ENCODE data around the gene DPYD.

The DPYD gene

GRCh38 chr1:97920832-97921571 lies at the start of gene DPYD:
Gene DPYD, minus strand, starts transcription at chr1:97921034. Its CDS starts 112 bp downstream, at chr1:97920922.
- no peaks in the 10 kb centered on the region for H3K36me3 ChIP-seq (replicated peaks; ENCODE audit: insufficient read depth, low read length)
- peak within 1 kb of the TSS; percentile 81 for H3K4me3 ChIP-seq (ENCODE audit: low read length)
- no peaks in the 10 kb centered on the region for H3K9me2 ChIP-seq (replicated peaks; ENCODE audit: insufficient read depth, low read length)
- peaks cover 10% of the 10 kb centered on the region for H3F3A ChIP-seq (ENCODE audit: insufficient read depth, low read length)
- peak within 1 kb of the TSS; percentile 80 for H2AFZ ChIP-seq (ENCODE audit: low read length)
- peaks cover 43% of the 10 kb centered on the region for H3K79me2 ChIP-seq (ENCODE audit: low read length)
- peak within 1 kb of the TSS; percentile 61 for H3K4me2 ChIP-seq (ENCODE audit: low read depth, low read length)
- H3K4me1 ChIP-seq (ENCODE audit: low read length), result peaks cover 16% of the 10 kb centered on the region; the same call in 1 of the 2 replicates
- H3K9ac ChIP-seq (ENCODE audit: low read length), result peak within 1 kb of the TSS; percentile 72
- no peak for TF ChIP-seq CTCF (IDR thresholded peaks at IDR 0.05; ENCODE audit: low read length)
- no peak for TF ChIP-seq EZH2 (optimal IDR thresholded peaks at IDR 0.05; ENCODE audit: low read depth, low read length)
- no peak for TF ChIP-seq EZH2phosphoT487 (IDR thresholded peaks at IDR 0.05; ENCODE audit: low read length)
- H3K9me3 ChIP-seq (replicated peaks; ENCODE audit: insufficient read depth, low read length), result no peaks in the 10 kb centered on the region
- DNase-seq, result peak; percentile 81
- no peaks in the 10 kb centered on the region for H4K20me1 ChIP-seq (ENCODE audit: insufficient read depth, low read length)
- no peaks in the 10 kb centered on the region for H3K27me3 ChIP-seq (replicated peaks; ENCODE audit: insufficient read depth, low read length)
- H3K27ac ChIP-seq (ENCODE audit: low read length), result peak within 1 kb of the TSS; percentile 82

- no peaks in the 10 kb centered on the region for H3K9me3 ChIP-seq (replicated peaks; ENCODE audit: insufficient read depth, low read length)
- TF ChIP-seq EZH2phosphoT487 (IDR thresholded peaks at IDR 0.05; ENCODE audit: low read length) (no peak), EZH2 (optimal IDR thresholded peaks at IDR 0.05; ENCODE audit: low read depth, low read length) (no peak), CTCF (IDR thresholded peaks at IDR 0.05; ENCODE audit: low read length) (no peak)
- H3K9ac ChIP-seq (ENCODE audit: low read length), result no peak overlapping the region
- no peak for DNase-seq
- H3K79me2 ChIP-seq (ENCODE audit: low read length), result no peaks in the 10 kb centered on the region
- H3F3A ChIP-seq (ENCODE audit: insufficient read depth, low read length), result no peaks in the 10 kb centered on the region
- H3K4me1 ChIP-seq (ENCODE audit: low read length), result no peaks in the 10 kb centered on the region
- H3K4me2 ChIP-seq (ENCODE audit: low read depth, low read length), result no peak overlapping the region
- H3K36me3 ChIP-seq (replicated peaks; ENCODE audit: insufficient read depth, low read length), result no peaks in the 10 kb centered on the region
- H3K4me3 ChIP-seq (ENCODE audit: low read length), result no peak overlapping the region
- no peaks in the 10 kb centered on the region for H3K9me2 ChIP-seq (replicated peaks; ENCODE audit: insufficient read depth, low read length)
- H3K27me3 ChIP-seq (replicated peaks; ENCODE audit: insufficient read depth, low read length), result no peaks in the 10 kb centered on the region
- H4K20me1 ChIP-seq (ENCODE audit: insufficient read depth, low read length), result no peaks in the 10 kb centered on the region
- no peak overlapping the region for H2AFZ ChIP-seq (ENCODE audit: low read length)
- no peak overlapping the region for H3K27ac ChIP-seq (ENCODE audit: low read length)
These were observed 39.6 kb upstream of the DPYD start for GRCh38 chr1:97960470-97960869.

- no peak for TF ChIP-seq EZH2phosphoT487 (IDR thresholded peaks at IDR 0.05; ENCODE audit: low read length)
- TF ChIP-seq CTCF (IDR thresholded peaks at IDR 0.05; ENCODE audit: low read length), result no peak
- no peak for TF ChIP-seq EZH2 (optimal IDR thresholded peaks at IDR 0.05; ENCODE audit: low read depth, low read length)
- no peak overlapping the region for H2AFZ ChIP-seq (ENCODE audit: low read length)
- H3K9me3 ChIP-seq (replicated peaks; ENCODE audit: insufficient read depth, low read length), result no peaks in the 10 kb centered on the region
- no peaks in the 10 kb centered on the region for H3K79me2 ChIP-seq (ENCODE audit: low read length)
- no peaks in the 10 kb centered on the region for H3K36me3 ChIP-seq (replicated peaks; ENCODE audit: insufficient read depth, low read length)
- H3K4me1 ChIP-seq (ENCODE audit: low read length), result 0 out of 2 replicates have a peak, but pooled peaks cover under 1% of the 10 kb centered on the region
- H3K9me2 ChIP-seq (replicated peaks; ENCODE audit: insufficient read depth, low read length), result no peaks in the 10 kb centered on the region
- no peak overlapping the region for H3K4me3 ChIP-seq (ENCODE audit: low read length)
- no peak for DNase-seq
- no peaks in the 10 kb centered on the region for H3K27me3 ChIP-seq (replicated peaks; ENCODE audit: insufficient read depth, low read length)
- no peaks in the 10 kb centered on the region for H3F3A ChIP-seq (ENCODE audit: insufficient read depth, low read length)
- H3K27ac ChIP-seq (ENCODE audit: low read length), result no peak overlapping the region
- no peak overlapping the region for H3K9ac ChIP-seq (ENCODE audit: low read length)
- no peaks in the 10 kb centered on the region for H4K20me1 ChIP-seq (ENCODE audit: insufficient read depth, low read length)
- H3K4me2 ChIP-seq (ENCODE audit: low read depth, low read length), result no peak overlapping the region
These were observed 26.9 kb upstream of the DPYD start for GRCh38 chr1:97947695-97948094.
